H9 (cell line): ENCODE data around the gene FAM83C. TPM values are rescaled to one million over a fixed set of nuclear protein-coding genes. Genes with fewer than 3 reads are reported as not detected.

ENCODE experiments used
- DNase-seq: peaks from one replicate; pipeline ENCODE4 v3.0.0-alpha.2; 2017
- H2AFZ ChIP-seq: one replicate; pipeline ENCODE4 v1.6.1; 2013; ENCODE audit warnings: mild to moderate bottlenecking, low read length, control low read depth, moderate library complexity
- H2AK5ac ChIP-seq: 2 replicates; pipeline ENCODE4 v1.6.1; 2013; ENCODE audit warnings: low read length, control low read depth, mixed read lengths; ENCODE audit not compliant: insufficient read length
- H2BK120ac ChIP-seq: one replicate; pipeline ENCODE4 v1.6.1; 2013; ENCODE audit warnings: low read depth, mild to moderate bottlenecking, low read length, control low read depth, inconsistent platforms; ENCODE audit not compliant: poor library complexity, severe bottlenecking
- H2BK12ac ChIP-seq: 2 replicates; pipeline ENCODE4 v1.6.1; 2013; ENCODE audit warnings: low read length, control low read depth, mixed read lengths, low read depth; ENCODE audit not compliant: insufficient read length
- H2BK15ac ChIP-seq: 2 replicates; pipeline ENCODE4 v1.6.1; 2013; ENCODE audit warnings: low read depth, low read length, control low read depth
- H2BK20ac ChIP-seq: one replicate; pipeline ENCODE4 v1.6.1; 2013; ENCODE audit warnings: low read depth, mild to moderate bottlenecking, low read length, control low read depth, inconsistent platforms; ENCODE audit not compliant: poor library complexity, severe bottlenecking
- H2BK5ac ChIP-seq: 2 replicates; pipeline ENCODE4 v1.6.1; 2013; ENCODE audit warnings: low read length, control low read depth, mixed read lengths; ENCODE audit not compliant: insufficient read length
- H3K14ac ChIP-seq: 2 replicates; pipeline ENCODE4 v1.6.1; 2013; ENCODE audit warnings: low read length, control low read depth; ENCODE audit not compliant: insufficient read depth
- H3K18ac ChIP-seq: 2 replicates; pipeline ENCODE4 v1.6.1; 2013; ENCODE audit warnings: low read depth, mild to moderate bottlenecking, mixed read lengths, low read length, control low read depth; ENCODE audit not compliant: insufficient read length
- H3K23ac ChIP-seq: 2 replicates; pipeline ENCODE4 v1.6.1; 2013; ENCODE audit warnings: low read length, control low read depth, mixed read lengths, low read depth; ENCODE audit not compliant: insufficient read length
- H3K23me2 ChIP-seq: 2 replicates; pipeline ENCODE4 v1.6.1; 2013; ENCODE audit warnings: low read depth, mild to moderate bottlenecking, mixed read lengths, low read length, control low read depth; ENCODE audit not compliant: insufficient read length, poor library complexity, severe bottlenecking
- H3K27ac ChIP-seq: 2 replicates; pipeline ENCODE4 v1.5.1; 2013; ENCODE audit warnings: low read length, control low read depth, mixed read lengths, low read depth; ENCODE audit not compliant: insufficient read length
- H3K27me3 ChIP-seq: 2 replicates; pipeline ENCODE4 v1.6.1; 2013; ENCODE audit warnings: low read length, control low read depth, inconsistent platforms; ENCODE audit not compliant: insufficient read depth
- H3K4ac ChIP-seq: 2 replicates; pipeline ENCODE4 v1.6.1; 2013; ENCODE audit warnings: low read depth, mild to moderate bottlenecking, control low read depth, inconsistent platforms, low read length, moderate library complexity
- H3K4me1 ChIP-seq: 2 replicates; pipeline ENCODE4 v1.6.1; 2013; ENCODE audit warnings: low read length, control low read depth, inconsistent platforms; ENCODE audit not compliant: insufficient read depth
- H3K4me2 ChIP-seq: 2 replicates; pipeline ENCODE4 v1.6.1; 2013; ENCODE audit warnings: low read length, control low read depth, mixed read lengths; ENCODE audit not compliant: insufficient read length, insufficient read depth
- H3K56ac ChIP-seq: 2 replicates; pipeline ENCODE4 v1.6.1; 2013; ENCODE audit warnings: low read depth, mild to moderate bottlenecking, mixed read lengths, low read length, control low read depth; ENCODE audit not compliant: insufficient read length
- H3K79me1 ChIP-seq: 2 replicates; pipeline ENCODE4 v1.6.1; 2013; ENCODE audit warnings: low read depth, mild to moderate bottlenecking, moderate library complexity, low read length, control low read depth, inconsistent platforms; ENCODE audit not compliant: insufficient read depth, poor library complexity, severe bottlenecking
- H3K79me2 ChIP-seq: 2 replicates; pipeline ENCODE4 v1.6.1; 2013; ENCODE audit warnings: low read length, control low read depth, inconsistent platforms; ENCODE audit not compliant: insufficient read depth
- H3K9ac ChIP-seq: 2 replicates; pipeline ENCODE4 v1.6.1; 2013; ENCODE audit warnings: low read length, control low read depth, mixed read lengths; ENCODE audit not compliant: insufficient read length; ENCODE audit errors: extremely low read depth
- H3K9me3 ChIP-seq: one replicate; pipeline ENCODE4 v1.6.1; 2013; ENCODE audit warnings: low read depth, low read length, inconsistent platforms; ENCODE audit not compliant: control insufficient read depth
- H3T11ph ChIP-seq: one replicate; pipeline ENCODE4 v1.6.1; 2013; ENCODE audit warnings: mild to moderate bottlenecking, low read length, control low read depth, inconsistent platforms
- H4K20me1 ChIP-seq: one replicate; pipeline ENCODE4 v1.6.1; 2013; ENCODE audit not compliant: control insufficient read depth, insufficient read length, insufficient read depth
- H4K5ac ChIP-seq: 2 replicates; pipeline ENCODE4 v1.6.1; 2013; ENCODE audit warnings: low read depth, mild to moderate bottlenecking, mixed read lengths, low read length, control low read depth; ENCODE audit not compliant: insufficient read length
- H4K8ac ChIP-seq: replicated peaks from 2 replicates; pipeline ENCODE4 v1.6.1; 2013; ENCODE audit warnings: low read length, control low read depth, mixed read lengths, low read depth; ENCODE audit not compliant: insufficient read length
- H4K91ac ChIP-seq: 2 replicates; pipeline ENCODE4 v1.6.1; 2013; ENCODE audit warnings: low read depth, mild to moderate bottlenecking, moderate library complexity, mixed read lengths, low read length, control low read depth; ENCODE audit not compliant: insufficient read length
- H3K27ac Mint-ChIP-seq, 3 experiments: 2 replicates in 2 of 3; 3 replicates in 1 of 3; pipeline ENCODE4 v1.8.0; 2020 to 2021; ENCODE audit warnings: mixed read lengths in 3 of 3, mild to moderate bottlenecking in 1 of 3, moderate library complexity in 1 of 3
- H3K27me3 Mint-ChIP-seq: 2 replicates; pipeline ENCODE4 v1.8.0; 2021; ENCODE audit warnings: low read depth, mild to moderate bottlenecking, moderate library complexity, mixed read lengths
- H3K36me3 Mint-ChIP-seq, 3 experiments: 2 replicates in 2 of 3; 3 replicates in 1 of 3; pipeline ENCODE4 v1.8.0; 2020 to 2021; ENCODE audit warnings: low read depth in 3 of 3, mixed read lengths in 3 of 3; ENCODE audit not compliant: insufficient read depth in 1 of 3
- H3K4me1 Mint-ChIP-seq, 2 experiments: 2 replicates each; pipeline ENCODE4 v1.8.0; 2020; ENCODE audit warnings: mixed read lengths in 2 of 2
- H3K4me3 Mint-ChIP-seq, 2 experiments: 2 replicates in 1 of 2; 3 replicates in 1 of 2; pipeline ENCODE4 v1.8.0; 2020 to 2021; ENCODE audit warnings: mild to moderate bottlenecking in 2 of 2, mixed read lengths in 2 of 2, moderate library complexity in 1 of 2
- H3K9me3 Mint-ChIP-seq, 2 experiments: 2 replicates in 1 of 2; 3 replicates in 1 of 2; pipeline ENCODE4 v1.8.0; 2020; ENCODE audit warnings: mild to moderate bottlenecking in 2 of 2, mixed read lengths in 2 of 2, moderate library complexity in 1 of 2
- CTCF ChIP-seq: fragments of 200-600 bp; sonication (generic); conservative IDR thresholded peaks from 3 replicates; pipeline ENCODE4 v1.8.0; 2021; ENCODE audit warnings: antibody characterized with exemption, mild to moderate bottlenecking
- WGBS: extraction: QIAGEN DNeasy Blood & Tissue Kit; methylation state at CpG from one replicate; pipeline ENCODE4 v1.1.7; 2013; ENCODE audit warnings: missing lambda C conversion rate, low lambda C conversion rate, mixed read lengths; ENCODE audit not compliant: insufficient read length; ENCODE audit errors: extremely low coverage; 5-methylcytosine and 5-hydroxymethylcytosine counted together
- total RNA-seq: library from RNA; stranded (reverse); gene quantifications from 2 replicates; pipeline ENCODE4 v1.2.1, GENCODE V29; 2021

The FAM83C gene
- total RNA-seq, 1 experiment from 2014 or later, result not detected

- no peak overlapping the region for H2AFZ ChIP-seq
- H4K5ac ChIP-seq, result no peak overlapping the region
- no peak overlapping the region for H3T11ph ChIP-seq
- H3K4me2 ChIP-seq, result no peak overlapping the region
- no peak overlapping the region for H3K14ac ChIP-seq
- H4K20me1 ChIP-seq, result no peaks in the 10 kb centered on the region
- Mint-ChIP-seq H3K9me3 (no peaks in the 10 kb centered on the region), H3K36me3 (peaks cover 2 to 9% (median 4%) of the 10 kb centered on the region in 3 experiments; a peak in 5 of 7 replicates), H3K27ac (peak overlapping the region; percentile 44 to 68 (median 47); a peak in 5 of 7 replicates), H3K4me1 (peaks cover 31% of the 10 kb centered on the region in 2 experiments), H3K27me3 (no peaks in the 10 kb centered on the region), H3K4me3 (no peak overlapping the region)
- H2BK5ac ChIP-seq, result no peak overlapping the region
- no peak overlapping the region for H2BK12ac ChIP-seq
- no peak for TF ChIP-seq CTCF
- no peak for DNase-seq
- H3K9ac ChIP-seq, result no peak overlapping the region
- H3K23me2 ChIP-seq, result no peaks in the 10 kb centered on the region
- no peak overlapping the region for H3K27ac ChIP-seq
- H3K23ac ChIP-seq, result no peak overlapping the region
- H3K56ac ChIP-seq, result no peak overlapping the region
- no peak overlapping the region for H2BK15ac ChIP-seq
- H4K8ac ChIP-seq, result no peak overlapping the region
- peaks cover 2% of the 10 kb centered on the region; the same call in 1 of the 2 replicates for H3K4me1 ChIP-seq
- H3K18ac ChIP-seq, result no peak overlapping the region
- H3K27me3 ChIP-seq, result no peaks in the 10 kb centered on the region
- no peaks in the 10 kb centered on the region for H3K9me3 ChIP-seq
- H2BK20ac ChIP-seq, result no peak overlapping the region
- H3K79me1 ChIP-seq, result no peaks in the 10 kb centered on the region
- no CpG with 5 or more reads among the region's 3 CpGs for WGBS
- H2BK120ac ChIP-seq, result no peak overlapping the region
- no peak overlapping the region for H4K91ac ChIP-seq
- H3K4ac ChIP-seq, result no peak overlapping the region
- no peaks in the 10 kb centered on the region for H3K79me2 ChIP-seq
- no peak overlapping the region for H2AK5ac ChIP-seq
Measured at GRCh38 chr20:35314816-35315631, 22.8 kb upstream of the FAM83C start.
